Measurements from ENCODE around the gene FSIP1.
A peak's percentile ranks its signal among the peaks of the same experiment; 100 is the strongest.

FSIP1 gene

DNA sequence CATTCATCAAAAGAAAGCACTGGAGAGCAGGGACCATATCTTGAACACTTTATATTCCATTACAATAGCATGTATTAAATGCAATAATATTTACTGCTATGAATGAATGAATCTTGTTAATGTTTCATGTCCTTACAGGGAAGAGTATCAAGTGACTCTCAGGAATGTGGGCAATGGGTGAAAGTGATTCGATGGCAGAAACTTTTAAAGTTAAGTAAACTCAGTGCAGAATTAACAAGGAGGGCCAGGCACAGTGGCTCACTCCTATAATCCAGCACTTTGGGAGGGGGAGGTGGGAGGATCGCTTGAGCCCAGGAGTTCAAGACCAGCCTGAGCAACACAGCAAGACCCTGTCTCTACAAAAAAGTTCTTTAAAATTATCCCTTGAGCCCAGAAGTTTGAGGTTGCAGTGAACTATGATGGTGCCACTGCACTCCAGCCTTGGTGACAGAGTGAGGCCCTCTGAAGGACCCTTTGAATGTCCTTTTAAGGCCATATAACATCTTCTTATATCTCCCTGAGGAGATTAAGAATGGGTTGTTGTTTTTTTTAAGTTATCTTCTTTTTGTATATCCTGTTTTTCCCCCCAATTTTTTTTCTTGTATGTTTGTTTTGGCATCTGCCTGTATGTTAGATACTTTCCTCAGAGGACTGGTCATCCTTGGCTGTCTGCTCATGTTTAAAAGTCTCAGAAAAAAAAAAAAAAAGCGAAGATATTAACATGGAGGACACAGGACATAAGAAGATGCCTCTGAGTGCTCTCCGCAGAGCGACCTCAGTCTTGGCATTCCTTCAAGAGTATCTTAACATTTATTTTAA, 9.6 kb upstream of the FSIP1 start:
- DNase-seq, result no peak

DNA sequence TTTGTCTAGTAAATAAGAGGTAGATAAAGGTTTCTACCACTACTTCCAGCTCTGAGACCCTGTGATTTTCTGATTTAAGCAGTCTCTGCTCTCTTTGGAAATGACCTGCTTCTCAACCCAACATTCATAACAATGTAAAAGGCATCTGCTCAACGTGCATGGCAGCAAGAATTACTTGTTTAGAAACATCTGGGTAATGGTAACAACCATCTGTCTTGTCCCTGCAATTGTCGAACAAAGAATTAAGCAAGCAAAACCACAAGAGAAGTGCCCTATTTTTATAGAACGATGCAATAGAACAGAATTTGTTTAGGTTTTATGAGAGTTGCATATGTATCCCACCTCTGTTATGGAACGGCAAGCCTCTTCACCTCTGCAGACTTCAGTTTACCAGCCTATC, 7.1 kb upstream of the FSIP1 start:
- DNase-seq, result no peak

DNA sequence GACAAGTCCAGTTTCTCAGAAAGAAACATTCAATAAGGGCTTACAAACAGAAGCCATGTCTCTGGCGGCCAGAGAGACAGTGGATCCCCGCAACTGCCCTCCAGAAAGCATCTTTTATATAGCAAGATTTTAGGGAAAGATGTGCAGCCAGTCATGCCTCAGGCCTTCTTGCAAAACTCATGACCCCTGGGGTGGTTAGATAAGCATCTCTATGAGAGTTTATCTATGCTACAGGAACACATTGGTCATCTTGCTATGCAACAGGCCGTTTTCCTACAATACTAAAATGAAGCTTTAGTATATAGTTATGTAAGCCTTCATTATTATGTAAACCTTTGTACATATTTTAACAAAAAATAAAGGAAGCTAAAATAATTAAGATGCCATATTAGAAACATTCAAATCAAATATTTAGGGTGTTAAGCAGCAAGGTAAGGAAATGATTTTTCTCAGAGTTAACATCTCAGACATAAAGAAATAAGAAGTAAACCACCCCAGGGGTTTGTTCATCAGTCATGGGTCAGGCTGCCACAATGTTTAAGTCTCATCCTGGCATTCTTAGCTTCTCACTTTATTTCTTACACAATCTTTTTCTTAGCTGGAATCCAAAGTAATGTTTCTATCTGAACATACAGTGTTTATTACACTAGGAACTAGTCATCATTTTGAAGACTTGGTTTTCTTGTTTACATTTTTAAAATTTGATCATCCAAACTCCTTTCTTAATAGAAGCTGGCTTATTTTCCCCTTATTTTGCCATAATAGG, 6.3 kb upstream of the FSIP1 start:
- peak; percentile 35 for DNase-seq

DNA sequence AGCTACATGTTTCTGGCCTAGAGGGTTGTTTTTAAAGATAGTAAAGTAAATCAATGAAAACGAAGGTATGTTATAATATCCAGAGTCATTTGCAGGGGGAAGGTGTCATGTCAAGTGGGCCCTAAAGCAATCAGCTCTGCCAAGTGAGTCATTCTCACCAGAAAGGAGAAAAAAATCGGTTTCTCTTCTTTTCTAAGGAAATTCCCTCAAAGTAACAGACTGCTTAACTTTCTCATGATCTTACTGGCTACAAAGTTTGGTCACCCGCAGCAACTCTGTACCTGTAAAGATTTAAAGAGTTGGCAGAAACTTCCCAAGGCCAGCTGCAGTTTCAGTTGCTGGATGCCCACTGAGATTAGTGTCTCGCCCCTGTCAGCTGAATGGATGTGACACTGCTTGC, 5.5 kb upstream of the FSIP1 start:
- DNase-seq, result no peak

DNA sequence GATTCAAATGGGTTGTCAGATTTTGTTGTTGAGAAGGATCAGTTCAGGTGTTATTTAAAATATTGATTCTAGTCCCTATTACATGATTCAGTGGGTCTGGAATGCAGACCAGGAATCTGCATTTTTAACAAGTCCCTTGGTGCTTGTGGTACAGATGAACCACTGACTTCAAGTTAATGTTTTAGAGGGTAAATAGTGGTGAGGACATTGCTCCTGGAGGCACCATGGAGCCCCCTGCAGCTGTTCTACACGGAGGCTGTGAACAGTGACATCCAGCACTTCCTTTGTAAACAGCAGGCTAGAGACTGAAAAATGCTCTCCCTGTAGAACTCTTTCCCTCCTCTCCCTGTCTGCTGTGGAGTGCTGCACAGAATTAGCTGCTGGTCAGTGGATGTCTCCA, 4.8 kb upstream of the FSIP1 start:
- DNase-seq, result no peak

DNA sequence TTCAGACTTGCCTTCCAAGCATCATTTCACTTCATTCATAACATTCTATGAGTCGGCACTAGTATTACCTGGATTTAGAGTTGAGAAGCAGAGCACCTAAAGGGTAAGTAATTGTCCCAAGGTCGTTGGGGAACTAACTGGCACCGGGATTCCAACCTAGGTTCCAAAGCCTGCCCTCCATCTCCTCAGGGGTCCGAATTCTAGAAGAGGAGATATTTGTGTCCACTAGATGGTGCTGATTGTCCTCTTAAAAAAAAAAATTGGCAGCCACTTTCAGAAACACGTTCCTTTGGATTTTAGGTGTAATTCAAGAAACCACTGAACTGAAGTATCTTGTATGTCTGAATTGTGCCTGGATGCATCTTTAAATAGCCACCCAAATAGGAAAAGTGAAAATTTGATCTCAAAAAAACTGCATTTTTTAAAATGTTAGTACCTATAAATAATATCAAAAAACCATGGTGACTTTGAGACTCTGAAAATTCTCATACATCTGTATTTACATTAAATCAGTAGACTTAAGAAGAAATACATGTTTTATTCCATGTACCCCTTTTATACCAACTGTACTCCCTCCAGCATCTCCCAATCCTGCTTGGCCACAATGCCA, 3.9 kb upstream of the FSIP1 start:
- DNase-seq, result peak; percentile 79

DNA sequence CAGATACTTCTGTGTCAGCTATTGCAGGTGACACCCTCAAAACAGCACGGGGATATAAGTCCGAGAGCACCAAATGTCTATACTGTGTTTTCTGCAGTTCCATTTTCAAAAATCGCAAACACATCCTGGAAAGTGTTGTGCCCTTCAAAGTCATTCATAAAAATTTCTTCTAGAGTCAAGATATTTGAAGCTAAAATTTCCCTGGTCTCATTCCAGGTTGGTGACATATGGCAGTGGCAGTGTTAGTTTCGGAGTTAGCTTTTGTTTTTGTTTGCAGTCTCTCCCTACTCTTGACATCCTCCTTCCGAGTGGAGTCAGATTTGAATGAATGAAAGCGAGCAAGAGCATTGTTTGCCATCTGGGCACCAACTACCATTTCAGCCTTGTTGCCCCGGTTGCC, 3.2 kb upstream of the FSIP1 start:
- no peak for DNase-seq

DNA sequence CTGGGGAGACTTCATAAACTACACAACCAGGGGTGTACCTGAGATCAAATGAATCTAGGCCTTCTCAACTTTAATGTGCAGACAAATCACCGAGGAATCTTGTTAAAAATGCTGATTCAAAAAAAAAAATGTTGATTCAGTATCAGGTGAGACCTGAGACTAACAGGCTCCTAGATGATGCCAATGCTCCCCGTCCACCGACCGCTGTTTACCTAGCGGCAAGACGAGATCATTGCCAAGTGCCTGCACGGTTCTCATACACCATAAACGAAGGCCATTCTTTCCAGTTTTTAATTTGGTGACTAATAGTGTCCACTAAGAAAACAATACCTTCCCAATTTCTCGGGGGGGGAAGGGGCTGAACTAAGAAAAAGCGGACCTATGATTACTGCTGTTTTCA, 2.5 kb upstream of the FSIP1 start:
- DNase-seq, result no peak

DNA sequence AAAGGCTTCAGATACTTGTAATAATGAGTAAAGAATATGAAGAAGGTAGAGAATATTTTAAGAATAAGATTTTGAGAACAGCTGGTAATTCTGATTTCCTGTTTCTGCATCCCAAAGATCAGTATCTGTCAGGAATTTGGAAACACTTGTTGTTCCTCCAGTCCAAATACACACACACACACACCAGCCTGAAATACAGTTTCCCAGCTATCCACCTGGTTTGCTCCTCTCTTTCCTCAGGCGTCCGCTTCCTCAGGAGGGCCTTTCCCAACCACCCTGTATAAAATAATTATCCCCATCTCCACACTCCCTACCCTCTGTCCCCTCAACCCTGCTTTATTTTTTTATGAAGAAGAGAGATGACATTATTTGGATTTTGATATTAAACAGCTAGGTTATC, 2.0 kb upstream of the FSIP1 start:
- no peak for DNase-seq

DNA sequence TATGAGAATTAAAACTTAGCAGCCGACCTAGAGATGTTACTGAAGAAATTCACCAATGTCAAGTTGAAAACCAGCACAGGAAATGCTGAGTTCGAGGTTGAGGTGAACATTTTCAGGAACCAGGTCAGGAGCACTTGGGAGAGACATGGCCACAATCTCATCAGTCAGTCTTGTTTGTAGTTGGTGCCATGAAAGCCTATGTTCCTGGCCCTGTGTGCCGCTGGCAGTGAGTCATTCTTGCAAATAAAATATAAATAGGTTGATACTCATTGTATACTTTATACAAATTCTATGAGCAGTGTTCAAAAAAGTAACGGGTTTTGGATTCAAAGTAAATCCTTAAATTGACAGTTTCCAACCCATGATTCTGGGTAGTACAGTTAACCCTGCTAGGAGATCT, 1.5 kb upstream of the FSIP1 start:
- DNase-seq, result no peak

DNA sequence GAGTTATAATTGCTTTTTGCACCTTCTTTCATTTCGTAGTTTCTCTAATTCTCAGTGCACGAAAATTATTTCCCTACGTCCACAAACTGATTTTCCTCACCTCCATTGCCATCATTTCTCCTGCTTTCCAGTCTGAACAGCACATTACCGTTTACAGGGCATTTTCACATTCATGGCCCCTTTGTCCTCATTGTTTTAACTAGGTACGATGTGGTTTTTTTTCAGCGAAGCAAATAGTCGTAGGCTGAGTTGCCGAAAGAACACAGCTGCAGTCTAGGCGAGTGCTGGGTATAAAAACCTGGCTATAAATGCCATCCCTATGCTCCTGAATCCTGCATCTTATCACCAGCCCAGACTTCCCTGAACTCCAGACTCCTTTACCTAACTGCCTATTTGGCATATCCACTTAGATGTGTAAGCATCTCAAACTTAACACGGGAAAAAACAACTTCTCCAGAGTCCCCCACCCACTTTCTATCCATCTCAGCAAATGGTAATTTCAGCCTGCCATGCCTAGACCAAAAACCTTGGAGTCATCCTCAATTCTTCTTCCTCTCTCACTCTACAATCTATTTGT, 691 bp upstream of the FSIP1 start:
- DNase-seq, result no peak

DNA sequence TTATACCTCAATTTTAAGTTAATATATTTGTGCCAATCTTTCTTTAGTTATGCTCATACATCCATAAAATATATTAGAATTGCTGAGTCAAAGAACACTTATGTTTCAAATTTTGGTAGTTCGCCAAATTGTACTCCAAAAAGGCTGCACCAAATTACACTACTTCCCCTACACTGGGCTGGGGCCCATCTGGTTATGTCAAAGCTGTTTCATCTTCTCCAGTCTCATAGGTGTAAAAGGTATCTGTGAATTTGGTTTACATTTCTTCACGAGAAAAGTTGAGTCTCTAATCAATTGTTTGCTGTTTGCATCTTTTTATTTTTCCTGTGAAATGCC, 706 bp downstream of the FSIP1 start:
- no peak for DNase-seq

DNA sequence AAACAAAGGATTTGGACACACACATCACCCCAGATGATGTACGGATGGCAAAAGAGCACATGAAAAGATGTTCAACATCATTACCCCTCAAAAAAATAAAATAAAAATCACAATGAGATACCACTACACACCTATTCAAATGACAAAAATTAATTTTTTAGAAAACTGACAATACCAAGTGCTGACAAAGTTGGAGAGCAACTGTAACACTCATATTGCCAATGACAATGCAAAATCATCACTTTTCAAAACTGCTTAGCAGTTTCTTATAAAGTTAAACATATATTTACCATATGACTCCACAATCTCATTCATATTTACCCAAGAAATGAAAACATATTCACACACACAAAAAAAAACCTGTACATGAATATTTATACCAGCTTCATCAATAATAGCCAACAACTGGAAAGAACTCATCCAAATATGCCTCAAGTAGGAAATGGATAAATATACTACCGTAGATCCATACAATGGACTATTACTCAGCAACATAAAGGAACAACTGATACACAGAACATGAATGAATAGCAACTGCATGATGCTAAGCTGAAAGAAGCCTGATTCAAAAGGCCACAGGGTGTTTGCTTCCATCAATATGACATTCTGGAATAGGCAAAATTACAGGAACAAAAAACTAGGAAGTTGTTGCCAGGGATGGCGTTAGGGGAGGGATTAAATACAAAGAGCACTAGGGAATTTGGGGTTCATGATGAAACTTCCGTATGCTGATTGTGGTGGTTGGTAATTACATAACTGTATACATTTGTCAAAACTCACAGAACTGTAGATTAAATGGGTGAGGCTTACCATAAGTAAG, 1.3 kb downstream of the FSIP1 start:
- DNase-seq, result no peak

DNA sequence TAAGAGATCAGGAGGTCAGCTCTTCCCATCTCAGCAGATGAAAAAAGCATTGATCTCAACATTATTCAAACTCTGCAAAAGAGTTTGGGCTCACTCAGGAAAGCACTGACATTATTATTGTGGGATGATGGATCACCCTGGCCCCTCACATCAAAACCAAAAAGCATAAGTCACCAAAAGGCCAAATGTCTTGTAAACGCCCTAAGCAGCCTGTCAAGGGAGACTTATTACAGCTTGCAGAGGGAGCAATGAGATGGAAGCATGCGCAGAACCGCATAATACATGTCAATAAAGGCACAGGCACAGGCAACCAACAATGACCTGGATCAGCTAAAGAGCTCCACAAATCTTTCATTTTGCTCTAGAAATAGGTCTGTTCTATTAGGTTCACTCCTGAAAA, 4.6 kb downstream of the FSIP1 start:
- no peak for DNase-seq

DNA sequence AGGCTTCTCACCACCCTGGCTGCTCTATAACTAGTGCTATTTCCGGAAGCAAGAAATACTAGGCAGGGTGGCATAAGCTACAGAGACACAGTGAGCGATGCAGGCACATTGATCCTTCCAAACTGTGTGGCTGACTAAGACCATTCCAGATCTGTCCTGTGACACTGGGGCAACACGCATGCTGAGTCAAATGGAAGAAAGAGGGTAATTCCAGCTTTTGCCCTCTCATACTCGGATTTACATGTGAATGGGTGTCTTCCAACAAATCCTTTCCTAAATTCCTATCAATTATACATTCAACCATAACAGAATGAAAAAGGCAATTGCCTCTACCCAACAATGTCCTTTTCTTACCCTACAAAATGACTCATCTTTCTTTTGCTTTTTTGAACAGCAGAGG, 5.1 kb downstream of the FSIP1 start:
- DNase-seq, result no peak

DNA sequence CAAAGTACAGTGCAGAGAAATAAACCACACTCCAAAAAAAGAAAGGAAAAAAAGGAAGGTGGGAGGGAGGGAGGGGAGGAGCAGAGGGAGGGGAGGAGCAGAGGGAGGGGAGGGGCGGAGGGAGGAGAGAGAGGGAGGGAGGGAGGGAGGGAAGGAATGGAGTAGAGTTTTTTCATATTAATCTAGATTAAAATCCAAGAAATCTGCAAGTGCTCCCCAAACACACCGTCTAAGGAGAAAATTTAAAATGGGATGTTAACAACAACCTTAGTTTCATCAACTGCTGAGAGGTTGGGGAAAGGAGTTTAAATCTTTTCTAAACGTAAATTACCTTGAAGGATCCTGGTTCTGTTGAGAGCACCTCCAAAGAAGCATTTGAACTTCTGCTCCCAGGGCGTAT, 6.6 kb downstream of the FSIP1 start:
- DNase-seq, result no peak

DNA sequence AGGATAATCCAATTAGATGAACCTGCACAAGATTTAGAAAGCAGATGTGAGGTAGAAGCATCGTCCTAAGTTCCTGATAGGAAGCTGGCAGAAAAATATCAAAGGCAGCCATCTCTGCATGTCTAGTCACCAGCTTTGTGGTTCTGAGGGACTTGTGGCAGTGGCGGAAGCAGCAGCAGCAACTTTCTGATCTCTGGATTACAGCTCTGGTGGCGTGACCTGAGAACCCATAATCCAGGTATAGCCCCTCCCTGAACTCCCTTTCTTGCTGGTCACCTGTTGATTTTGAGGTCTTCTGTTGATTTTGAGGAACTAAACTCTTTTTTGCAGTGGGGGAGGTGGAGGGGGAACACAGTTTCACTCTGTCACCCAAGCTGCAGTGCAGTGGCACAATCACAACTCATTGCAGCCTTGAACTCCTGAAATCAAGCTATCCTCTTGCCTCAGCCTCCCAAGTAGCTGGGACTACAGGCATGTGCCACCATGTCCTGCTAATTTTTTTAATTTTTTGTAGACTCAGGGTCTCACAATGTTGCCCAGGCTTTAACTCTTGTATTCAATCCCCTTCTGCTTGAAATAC, 7.9 kb downstream of the FSIP1 start:
- peak; percentile 76 for DNase-seq

DNA sequence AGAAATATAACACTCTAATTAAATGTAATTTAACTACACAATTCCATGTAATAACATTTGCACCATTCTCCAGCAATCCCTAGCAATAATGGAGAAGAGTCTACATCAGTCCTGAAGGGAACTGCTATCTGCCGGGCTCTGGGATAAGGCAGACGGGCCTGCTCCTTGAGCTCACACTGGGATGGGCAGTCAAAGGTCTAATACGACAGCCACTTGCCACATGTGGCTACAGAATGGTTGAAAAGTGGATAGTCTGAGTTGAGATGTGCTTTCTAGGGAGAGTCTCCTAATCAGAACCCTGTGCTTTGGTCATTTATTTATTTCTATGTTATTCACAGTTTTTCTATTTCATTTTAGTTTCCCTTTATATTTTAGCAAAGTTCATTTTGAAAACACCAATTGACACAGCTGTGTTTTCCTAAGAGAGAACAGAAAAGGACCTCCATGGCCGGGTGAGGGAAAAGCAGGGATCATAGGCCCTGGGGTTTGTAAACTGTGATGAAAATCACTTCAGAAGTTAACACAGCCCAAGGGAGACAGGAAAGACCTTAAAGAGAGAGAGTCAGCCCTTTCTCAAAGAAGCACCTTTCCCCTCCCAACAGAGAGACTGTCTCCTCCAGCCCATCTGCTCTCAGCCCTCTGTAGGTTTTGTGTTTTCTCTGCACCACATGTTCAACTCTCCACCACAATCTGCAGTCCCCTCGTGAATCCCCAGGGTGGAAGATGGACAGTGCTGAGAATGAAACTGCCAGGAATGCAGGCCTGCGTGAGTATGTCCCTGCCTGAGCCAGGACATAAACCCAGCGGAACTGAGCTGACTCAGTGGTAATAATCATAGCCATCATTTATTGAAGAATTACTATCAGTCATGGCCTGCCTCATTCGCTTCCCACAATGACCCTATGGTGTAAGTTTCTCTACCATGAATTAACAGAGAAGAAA, 11.6 kb downstream of the FSIP1 start:
- no peak for DNase-seq

DNA sequence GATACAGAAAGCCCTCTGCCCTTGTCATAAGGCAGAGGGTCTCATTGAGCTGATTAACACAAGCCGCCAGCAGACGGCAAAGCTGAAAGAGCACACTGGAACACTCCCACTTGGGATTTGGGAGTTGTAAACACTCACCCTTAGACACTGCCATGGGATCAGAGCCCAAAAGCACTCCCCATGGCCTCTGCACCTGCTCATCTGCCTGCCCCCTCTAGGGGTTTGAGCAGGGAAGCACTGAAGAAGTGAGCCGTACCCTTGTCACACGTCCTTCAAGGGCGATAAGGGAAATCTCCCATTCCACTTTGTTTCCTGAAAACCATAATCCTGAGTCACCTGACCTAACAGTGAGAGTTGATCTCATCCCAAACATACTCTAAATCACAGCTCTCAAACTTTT, 14.7 kb downstream of the FSIP1 start:
- DNase-seq, result no peak

DNA sequence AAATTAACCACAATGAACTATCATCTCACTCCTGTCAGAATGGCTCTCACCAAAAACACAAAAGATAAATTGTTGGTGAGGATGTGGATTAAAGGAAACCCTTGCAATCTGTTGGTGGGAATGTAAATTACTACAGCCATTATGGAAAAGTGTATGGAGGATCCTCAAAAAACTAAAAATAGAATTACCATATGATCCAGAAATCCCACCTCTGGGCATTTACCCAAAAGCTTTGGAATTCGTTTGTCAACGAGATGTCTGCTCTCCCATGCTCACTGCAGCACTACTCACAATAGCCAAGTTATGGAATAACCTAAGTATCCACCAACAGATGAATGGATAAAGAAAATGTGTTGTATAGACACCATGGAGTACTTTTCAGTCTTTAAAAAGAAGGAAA, 21.6 kb downstream of the FSIP1 start:
- DNase-seq, result no peak

DNA sequence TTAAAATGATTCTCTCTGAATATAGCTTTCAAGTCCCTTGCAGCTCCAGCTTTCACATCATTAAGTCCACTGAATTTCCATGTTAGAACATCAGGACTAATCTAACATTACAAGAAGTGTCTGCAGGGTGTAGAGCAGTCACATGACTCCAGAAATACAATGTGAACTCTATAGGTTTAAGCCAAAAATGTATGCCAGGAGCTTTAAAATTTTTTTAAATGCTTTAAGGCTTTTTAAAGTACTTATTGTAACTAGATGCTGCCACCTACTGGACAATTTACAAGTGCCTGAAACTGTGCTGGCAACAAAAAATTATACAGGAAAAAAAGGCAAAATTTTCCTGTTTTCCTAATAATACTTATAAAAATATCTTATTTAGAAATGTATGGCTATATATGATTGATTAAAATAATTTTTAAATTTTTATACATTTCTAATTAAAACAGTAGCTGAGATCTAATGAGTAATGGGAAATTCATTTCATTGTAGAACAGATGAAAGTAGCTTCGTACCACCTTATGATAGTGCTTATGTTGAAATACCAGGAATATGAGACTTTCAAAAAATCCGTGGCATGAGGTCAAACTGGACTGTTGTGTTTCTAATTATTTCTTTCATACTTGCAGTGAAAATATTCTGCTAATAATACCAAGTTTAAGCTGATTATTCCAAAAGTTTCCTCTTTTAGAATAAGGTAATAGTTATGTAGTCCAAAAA, 25.7 kb downstream of the FSIP1 start:
- DNase-seq, result peak; percentile 87

All from OCI-M1 (cell line).